SHP77 treated with DMSO at 0.1 percent for 48 hours (cell line): ENCODE results near the gene TEX22.

Experiments used
- DNase-seq: peaks from one replicate; lab custom pipeline; 2025; lab: John Stamatoyannopoulos, UW

Gene TEX22

DNA sequence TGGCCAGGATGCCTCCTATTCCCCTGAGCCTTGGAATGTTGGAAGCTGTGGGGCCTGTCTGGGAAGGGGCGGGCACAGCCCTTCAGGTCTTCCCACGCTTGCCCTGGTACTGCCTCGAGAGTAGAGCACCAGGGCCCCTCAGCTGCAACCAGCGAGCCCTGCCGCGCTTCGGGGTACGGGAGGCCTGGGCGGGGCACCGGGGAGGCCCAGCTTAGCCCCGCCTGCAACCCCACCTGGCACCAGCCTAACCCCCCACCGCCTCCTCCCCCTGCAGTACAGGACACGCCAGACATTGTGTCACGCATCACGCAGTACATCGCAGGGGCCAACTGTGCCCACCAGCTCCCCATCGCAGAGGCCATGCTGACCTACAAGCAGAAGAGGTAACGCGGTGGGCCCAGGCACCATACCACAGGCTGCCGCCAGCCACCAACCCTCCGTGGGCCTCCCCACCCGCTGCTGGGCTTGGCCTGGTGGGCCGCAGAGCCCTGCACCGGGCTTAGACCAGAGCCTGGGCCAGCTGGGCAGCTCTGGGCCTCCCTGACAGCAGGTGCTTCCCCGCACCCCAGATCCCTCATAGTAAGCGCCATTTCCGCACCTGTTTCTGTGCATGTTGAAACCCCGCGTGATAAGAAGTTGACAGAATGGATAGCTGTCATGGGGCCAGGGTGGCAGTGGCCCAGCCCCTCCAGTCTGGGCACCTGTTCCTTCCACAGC lies 13.6 kb upstream of the TEX22 start:
- DNase-seq: no peak

DNA sequence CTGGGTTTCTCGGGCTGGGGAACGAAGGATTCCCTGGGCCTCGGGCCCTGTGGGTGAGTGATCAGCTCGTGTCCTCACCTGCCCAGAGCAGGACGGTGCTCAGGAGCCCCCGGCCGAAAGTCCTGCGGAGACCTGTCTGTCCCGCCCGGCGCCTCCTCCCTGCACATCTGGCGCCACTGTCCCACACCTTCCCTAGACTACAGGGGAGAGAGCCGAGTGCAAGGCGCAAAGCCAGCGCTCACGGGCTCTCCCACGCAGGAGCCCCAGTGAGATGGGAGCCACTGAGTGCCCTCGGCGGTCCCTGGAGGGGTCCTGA lies 13.1 kb upstream of the TEX22 start:
- no peak for DNase-seq

DNA sequence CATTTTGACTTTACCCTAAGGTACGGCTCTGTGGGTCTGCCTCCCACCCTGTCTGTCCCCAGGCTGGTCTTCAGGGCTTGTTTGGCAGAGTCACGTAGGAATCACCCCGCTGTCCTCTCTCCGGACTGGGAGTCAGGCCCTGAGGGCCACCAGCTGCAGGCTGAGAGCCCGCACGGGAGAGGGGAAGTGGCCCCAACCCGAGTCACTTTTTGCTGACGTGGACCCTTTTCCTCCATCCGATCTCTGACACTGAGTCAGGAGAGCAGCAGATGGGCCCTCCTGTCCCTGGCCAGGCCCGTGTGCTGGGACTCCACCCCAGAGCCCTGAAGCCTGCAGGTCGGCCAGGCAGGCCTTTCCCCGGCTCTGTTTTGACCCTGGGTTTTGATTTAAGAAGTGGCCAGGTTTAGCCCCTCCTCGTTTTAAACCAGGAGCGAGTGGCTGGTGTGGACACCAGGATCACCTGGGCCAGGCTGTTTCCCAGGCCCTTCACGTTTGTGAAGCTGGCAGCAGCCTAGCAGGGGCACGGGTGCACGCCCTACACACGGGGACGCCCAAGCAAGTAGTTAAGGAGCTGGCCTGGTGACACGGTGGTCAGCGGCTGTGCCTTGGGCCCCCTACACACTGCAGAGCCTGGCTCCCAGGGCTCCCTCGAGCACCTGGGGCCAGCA lies 12.5 kb upstream of the TEX22 start:
- no peak for DNase-seq

DNA sequence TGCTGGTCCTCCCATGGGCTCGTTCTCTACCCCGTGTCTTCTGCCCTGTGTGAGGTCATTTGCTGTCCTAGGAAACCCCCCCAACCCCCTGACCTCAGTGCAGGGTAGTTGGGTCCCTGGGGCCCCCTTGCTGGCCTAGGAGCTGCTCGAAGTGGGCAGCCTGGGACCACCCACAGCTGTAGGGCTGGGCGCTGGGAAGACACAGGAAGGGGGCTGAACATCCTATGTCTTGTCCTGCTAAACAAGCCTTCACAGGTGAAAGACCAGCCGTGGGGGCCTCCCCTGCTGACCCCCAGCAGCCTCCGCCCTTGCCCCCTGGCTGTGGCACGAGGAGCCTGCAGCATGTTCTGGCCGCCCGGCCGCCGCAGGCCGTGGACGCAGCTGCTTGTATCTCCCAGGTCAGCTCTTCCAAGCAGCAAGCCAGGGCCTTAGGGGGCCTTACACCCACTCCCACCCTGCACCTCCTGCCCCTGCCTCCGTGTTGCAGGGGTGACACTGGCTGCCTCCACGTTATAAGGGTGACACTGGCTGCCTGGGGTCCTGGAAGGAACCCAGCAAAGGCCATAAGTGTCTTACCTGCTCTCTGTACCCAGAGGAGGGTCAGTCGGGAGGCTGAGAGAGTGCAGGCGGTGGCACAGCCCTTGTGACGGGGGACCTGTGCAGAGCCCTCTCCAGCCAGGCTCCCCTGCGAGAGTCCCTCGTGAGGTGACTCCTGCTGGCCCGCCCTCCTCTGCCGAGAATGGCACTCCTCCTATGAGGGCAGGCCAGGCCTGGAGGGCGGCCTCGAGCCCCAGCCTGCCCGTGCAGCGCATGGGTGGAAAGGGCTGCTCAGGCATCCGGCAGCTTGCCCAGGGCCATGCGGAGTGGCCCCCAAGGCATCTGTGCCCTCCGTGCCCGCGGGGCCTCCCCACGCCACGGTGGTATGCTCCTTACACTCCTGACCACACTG lies 11.5 kb upstream of the TEX22 start:
- no peak for DNase-seq

DNA sequence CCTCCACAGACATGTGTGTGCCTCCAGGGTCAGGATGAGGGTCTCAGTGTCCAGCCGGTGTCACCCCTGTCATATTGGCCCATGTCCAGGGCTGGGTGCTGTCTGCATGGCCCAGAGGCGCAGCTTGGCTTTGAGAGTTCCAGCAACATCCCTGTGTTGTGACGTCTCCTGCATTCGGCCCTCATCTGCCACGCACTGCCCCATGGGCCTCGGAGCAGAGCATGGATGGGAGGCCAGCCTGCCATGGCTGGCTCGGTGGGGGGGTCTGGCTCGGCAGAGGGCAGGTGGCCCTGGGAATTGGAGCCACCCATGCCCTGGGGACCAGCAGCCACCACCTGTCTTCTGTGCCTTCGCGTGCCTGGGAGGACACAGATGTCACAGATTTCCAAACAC lies 10.8 kb upstream of the TEX22 start:
- no peak for DNase-seq

DNA sequence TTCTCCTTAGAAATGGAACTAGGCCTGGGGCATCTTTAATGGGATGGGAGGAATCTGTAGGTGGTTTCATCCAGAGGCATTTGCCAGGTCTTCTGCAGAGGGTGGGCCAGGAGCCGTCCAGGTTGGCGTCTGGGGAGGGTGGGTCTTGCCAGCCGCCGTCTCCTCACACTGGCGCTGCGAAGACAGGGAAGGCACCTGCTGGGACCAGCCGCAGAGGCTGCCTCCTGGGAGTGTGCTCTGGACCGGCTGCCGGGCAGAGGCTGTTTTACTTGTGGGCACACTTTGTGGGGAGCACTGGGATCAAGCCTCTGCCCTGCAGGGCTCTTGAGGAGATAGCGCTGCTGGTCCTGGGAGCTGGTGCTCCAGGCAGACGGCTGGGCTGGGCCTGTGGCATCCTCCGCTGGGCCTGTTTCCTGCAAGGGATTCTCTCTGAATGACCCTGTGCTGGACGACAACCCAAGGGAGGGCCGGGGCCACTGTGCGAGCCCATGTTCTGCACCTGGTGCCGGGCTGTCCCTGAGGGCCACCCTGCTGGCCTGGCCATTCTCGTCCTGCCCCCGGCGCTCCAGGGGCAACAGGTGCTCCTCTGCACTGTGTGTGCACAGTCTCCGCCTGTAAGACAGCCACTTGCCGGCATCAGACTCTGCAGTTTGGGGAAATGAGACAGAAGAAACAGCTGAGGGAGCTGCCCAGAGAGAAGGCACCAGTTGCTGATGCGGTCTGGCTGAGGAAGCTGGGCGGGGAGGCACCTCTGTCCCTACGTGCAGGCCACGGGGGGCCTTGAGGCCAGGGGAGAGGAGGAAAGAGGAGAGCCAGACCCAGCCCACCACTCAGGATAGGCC lies 10.0 kb upstream of the TEX22 start:
- DNase-seq: no peak

DNA sequence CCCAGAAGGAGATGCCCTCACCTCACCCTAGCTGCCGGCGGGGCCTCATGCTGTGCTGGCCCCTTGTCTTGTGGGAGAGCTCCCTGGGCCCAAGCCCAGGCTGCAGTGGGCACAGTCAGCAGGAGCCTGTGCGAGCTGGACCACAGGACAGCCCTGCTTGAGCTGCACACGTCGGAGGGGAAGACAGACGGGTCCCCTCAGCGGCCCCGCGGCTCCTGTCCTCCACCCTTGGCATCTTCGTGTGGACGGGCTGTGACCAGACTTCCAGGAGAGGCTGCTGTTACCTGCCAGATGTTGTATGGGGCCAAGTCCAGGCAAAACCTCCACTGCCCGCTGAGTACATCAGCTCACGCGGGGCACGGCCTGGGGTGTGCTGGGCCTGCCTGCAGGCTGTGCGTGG lies 9.4 kb upstream of the TEX22 start:
- no peak for DNase-seq

DNA sequence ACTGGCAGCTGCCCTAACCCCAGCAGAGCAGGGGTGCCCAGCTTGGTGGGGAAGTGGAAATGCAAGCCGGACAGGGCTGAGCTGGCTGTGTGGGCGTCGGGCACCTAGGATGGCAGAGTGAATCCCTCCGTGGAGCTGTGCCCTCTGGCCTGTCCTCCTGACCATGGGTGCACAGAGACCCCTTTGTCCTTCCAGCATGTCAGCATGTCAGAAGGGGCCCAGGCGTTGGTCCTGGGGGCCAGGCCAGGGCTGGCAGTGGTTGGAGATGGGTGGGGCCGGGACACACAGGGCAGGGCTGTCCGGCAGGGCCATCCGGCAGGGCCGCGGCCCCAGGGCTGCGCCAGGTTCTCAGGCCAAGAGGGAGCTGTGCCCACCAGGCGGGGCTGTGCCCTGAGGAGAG lies 8.8 kb upstream of the TEX22 start:
- DNase-seq: no peak

DNA sequence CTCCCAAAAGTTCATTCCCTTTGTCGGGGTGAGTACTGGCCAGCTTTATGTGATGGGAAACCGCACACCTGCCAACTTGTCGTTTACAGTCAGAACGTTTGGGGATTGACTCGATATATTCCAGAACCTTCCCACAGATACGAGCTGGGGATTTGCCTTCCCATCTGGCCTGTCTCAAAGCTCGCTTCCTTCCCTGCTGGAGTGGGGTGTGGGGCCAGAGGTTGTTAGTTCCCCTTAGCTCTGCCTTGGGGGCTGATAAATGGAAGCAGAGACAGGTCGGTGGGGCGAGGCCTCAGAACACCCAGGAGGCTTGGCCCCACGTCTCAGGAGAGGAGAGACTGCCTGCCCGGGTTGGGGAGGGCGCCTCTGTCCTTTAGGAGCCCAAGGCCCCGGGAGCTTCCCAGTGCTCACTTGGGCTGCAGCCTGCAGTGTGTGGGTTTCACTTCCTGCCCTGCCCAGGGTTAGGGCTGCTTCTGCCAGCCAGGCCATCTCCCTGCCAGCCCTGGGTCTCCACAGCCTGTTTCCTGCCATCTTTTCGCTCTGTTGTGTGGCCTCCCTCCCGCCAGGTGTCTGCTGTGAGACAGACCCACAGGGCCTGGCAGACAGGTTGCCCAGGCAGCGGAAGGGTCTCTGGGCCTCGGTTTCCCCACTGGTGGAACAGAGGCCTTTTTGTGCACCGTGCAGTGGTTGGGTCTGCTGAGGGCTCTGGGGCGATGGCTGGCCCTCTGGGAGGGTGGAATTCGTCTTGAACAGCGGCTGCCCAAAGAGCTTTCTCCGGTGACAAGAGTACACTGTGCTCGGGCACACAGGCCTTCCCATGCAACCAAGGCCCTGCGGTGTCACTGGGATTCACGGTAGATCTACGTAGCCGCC lies 8.1 kb upstream of the TEX22 start:
- no peak for DNase-seq

DNA sequence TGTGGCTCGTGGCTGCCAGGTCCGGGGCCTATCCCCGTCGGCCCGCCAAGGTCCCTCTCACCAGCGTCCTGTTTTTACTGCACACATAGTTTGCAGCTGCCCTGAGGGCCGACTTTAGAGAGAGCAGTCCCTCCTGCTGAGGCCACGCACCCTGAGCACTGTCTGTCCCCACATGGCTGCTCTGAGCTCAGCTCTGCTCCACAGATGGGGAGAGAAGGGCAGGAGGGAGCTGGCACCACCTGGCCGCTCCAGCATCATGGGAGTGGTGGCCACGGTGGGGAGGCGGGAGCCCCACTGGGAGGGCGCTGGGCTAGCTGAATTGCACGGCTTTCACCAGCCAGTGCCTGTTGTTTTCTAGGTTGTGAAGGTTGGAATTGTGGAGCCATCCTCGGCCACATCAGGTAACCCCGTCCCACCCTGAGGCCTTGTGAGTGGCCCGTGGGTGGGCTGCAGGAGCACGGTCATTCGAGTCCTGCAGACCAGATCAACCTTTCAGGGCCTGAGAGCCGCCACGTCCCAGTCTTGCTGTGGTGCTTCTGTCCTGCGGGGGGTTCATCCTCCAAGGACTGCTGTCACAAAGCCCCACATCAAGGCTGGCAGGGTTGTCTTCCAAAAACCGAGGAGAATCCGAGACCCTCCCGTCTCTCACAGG lies 7.4 kb upstream of the TEX22 start:
- no peak for DNase-seq

DNA sequence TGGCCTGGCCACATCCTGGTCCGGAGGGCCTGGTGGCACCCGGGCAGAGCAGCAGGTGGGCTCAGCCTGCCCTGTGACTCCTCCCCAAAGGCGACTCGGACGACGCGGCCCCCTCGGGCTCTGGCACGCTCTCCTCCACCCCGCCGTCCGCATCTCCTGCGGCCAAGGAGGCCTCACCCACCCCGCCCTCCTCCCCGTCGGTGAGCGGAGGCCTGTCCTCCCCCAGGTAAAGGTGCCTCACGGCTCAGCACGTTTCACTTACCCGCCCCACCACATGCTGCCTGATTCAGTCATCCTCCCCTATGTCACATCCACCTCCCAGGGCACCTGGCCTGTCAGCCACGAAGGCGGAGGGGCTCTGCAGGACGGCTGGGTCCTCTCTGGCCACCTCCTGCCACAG lies 6.8 kb upstream of the TEX22 start:
- DNase-seq: no peak

DNA sequence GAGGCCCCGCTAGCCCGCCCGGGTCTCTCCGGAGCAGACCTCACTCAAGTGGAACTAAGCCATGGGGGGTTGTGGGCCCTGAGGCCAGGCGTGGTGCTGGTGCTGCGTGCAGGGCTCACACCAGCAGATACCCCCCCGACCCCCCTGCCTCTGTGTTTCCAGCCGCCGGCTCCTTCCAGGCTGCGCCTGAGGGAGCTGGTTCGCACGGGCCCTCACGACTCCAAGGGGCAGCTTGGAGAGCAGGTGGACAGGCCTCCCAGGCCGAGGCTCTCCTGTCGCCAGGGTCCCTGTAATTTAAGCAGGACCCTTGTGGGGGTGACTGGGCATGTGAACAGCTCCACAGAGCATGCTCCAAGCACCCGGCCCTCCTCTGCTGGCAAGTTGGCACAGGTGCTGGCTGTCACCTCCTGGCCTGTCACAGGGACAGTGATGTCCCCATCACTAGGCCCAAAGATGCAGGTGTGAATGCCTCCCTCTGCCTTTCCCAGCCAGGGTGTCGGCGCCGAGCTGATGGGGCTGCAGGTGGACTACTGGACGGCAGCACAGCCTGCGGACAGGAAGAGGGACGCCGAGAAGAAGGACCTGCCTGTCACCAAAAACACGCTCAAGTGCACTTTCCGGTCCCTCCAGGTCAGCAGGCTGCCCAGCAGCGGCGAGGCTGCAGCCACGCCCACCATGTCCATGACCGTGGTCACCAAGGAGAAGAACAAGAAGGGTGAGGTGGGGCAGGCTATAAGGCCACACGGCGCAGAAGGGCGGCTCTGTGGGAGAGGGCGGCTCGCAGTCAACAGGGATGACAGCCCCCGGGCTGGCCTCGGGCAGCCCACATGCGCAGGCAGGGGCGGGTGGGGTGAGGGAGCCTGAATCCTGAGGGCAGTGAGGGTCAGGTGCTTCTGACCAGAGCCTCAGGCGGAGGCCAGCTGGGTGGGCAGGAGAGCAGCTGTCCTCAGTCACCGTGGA lies 5.9 kb upstream of the TEX22 start:
- DNase-seq: no peak

DNA sequence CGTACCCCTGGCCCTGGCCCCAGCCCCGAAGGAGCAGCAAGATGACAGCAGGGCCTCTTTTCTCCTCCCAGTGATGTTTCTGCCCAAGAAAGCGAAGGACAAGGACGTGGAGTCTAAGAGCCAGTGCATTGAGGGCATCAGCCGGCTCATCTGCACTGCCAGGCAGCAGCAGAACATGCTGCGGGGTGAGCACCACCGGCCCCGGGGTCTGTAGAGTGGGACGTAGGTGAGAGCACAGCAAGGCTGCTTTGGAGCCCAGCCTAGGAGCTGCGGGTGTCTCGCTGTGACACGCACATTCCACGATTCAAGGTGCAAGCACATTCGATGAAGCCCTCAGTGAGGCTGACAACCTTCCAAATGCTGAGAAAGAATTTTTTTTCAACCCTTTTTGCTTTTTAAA lies 5.2 kb upstream of the TEX22 start:
- no peak for DNase-seq

DNA sequence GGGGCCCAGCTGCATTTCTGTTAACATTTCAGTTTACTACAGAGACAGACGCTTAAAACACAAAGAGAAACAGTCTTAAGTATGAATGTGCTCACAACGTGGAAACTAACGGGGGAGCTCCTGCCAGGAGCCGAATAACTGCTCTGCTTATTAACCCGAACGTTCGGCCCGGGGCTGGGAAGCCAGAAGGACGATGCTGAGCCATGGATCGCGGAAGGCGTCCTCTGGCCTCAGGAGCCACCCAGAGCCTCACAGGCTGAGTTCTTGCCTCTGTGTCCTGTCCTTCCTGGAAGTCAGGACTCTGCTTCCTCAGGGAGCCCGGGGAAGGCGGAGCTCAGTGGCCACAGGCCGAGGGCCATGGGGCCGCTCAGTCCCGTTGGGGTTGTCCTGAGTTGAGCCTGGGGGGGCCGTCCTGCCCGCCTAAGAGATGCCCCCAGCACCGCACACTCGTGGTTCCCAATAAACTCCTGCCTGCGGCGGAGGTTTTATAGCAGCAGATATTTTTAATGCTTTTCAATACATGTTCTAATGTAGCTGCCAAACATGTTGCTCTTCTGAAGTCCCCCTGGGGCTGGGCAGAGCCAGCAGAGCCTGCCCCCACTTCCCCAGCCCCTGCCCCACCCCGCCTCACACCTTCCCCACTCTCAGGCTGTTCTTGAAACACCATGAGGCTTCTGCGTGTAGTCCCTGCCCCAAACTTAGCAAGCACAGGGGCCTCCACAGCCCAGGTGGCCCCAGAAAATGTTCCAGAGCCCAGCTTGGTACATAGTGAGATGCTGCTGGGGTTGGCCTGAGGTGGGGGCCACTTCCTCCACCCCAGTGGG lies 3.4 kb upstream of the TEX22 start:
- no peak for DNase-seq

DNA sequence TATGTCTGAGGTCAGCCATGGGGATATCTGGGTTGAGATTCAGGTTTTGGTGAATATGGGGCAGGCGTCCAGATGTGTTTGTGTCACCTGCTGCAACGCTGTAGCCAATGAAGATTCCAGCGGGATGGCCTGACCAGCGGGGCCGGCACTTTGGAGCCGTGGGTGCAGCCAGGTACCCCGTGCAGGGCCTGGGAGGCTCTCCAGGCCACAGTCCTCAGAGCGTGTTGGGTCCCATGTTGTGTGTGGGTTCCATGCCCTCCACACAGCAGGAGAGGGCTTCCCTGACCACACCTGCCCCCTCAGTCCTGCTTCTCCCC lies 2.8 kb upstream of the TEX22 start:
- DNase-seq: no peak

DNA sequence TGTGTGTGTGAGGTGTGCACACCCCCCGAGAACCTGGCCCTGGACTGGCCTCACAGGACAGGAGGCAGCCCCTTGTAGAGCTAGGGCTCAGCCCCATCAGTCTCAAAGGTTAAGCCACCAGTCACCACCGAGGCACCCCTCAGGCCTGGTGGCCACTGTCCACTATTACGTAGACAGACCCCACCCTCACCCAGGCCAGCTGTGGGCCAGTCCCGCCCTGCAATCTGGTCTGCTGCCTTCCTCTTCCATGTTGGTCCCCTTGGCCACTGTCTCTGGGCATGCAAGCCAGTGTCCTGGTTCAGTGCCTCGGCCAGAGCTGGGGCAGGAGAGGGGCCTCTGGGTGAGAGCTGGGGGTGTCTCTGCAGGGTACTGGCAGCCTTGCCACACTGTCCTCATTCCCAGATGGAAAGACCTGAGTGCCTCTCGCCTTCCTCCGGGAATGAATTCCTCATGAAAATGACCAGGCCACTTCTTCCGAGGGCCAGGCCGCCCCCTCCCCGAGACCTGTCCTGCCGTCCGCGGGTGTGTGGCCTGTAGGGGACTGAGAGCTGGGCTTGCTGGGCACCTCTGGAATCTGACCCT lies 897 bp upstream of the TEX22 start:
- no peak for DNase-seq

DNA sequence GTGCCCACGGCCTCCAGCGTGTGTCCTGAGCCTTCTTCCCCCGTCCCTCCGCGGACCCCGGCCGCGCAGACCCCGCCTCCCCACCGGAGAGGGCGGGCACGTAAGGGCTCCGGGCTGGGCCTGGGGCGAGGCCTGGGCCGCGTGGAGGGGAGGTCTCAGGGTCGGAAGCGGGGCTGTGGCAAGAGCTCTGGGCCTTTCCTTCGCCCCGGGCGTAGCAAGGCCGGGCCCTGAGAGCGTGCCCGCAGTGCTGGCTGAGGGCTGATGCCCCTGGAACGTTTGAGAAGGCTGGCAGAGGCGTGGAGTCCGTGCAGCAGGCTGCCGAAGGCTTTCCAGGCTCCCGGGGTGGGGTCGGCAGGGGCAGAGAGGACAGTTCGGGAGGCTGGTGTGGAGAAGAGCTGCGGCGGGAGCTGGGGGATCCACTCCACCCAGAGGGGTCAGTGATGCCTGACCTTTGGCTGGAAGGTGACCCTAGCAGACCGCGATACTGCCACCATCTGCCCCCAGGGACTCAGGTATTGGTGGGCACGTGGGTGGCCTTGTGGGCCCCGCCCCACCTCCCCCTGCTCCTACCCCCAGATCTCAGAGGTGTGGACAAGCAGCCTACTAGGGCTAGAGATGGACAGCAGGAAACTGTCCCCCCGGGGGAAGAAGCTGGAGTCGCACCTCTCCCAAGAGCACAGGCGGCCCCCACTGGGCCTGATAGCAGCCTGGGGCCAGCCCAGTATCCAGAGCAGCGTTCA lies 558 bp downstream of the TEX22 start:
- no peak for DNase-seq

DNA sequence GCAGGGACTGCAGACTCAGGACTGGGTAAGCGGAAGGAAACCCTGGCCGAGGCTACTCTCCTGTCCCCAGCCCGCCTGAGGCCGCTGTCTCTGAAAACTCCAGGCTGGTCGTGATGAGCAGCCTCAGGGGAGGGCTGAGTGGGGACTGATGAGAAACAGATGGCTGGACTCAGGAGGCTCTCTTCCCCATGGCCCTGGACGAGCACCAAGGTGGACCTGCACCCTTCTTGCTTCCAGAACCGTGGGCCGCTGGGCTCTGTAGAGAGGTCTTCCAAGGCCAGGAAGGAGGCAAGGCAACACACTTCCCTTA lies 1.1 kb downstream of the TEX22 start:
- DNase-seq: no peak
